ENCODE results near the gene DOCK8. TPM values are rescaled to one million over a fixed set of nuclear protein-coding genes. Genes with fewer than 3 reads are reported as not detected.

Gene DOCK8
- total RNA-seq, 1 donor from 2014 or later: 0.54 TPM

DNA sequence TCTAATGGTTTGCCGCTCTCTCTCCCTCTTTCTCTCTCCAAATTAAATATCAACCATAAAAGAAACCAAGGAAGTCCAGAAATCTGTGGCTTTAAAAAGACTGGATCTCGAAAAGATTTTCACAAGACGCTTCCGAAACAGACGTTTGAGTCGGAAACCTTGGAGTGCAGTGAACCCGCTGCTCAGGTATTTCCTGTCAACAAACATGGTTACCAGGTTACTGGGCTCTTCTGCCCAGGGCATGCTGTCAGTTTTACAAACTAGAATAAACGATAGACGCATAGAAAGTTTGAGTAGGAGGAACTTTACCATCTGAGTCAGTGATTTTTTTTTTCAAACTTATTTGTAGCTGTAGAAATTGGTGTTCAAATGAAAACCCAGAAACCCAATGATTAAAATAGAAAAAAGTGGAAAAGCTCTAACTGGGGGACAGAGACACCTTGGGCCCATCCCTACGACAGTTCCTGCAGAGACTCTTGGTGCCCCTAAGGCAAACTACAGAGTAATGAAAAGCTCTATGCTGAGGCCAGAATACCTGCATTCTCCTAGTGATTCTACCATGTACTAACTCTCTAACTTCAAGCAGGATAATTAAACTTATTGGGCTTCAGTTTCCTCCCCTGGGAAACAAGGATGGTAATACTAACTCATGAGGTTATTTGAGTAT lies 90.0 kb downstream of the DOCK8 start:
- no peaks in the 10 kb centered on the region for H3K9me3 Mint-ChIP-seq
- H3K36me3 Mint-ChIP-seq: no peaks in the 10 kb centered on the region
- Histone ChIP-seq H3F3A (ENCODE audit: low read depth) (no peaks in the 10 kb centered on the region), H3K4me1 (no peaks in the 10 kb centered on the region), H4K20me1 (ENCODE audit: low read depth) (no peaks in the 10 kb centered on the region), H3K79me2 (ENCODE audit: low read depth) (no peaks in the 10 kb centered on the region), H3K4me2 (no peak overlapping the region), H3K27ac (no peak overlapping the region), H3K9me3 (ENCODE audit: low read depth) (no peaks in the 10 kb centered on the region), H3K9ac (no peak overlapping the region), H3K36me3 (no peaks in the 10 kb centered on the region), H2AFZ (replicated peaks) (no peak overlapping the region), H3K27me3 (no peaks in the 10 kb centered on the region), H3K4me3 (no peak overlapping the region)
- no peak overlapping the region for H3K4me3 Mint-ChIP-seq
- TF ChIP-seq CTCF (IDR thresholded peaks at IDR 0.05) (no peak), EZH2 (IDR thresholded peaks at IDR 0.05) (no peak), EZH2phosphoT487 (IDR thresholded peaks at IDR 0.05) (no peak)
- no peak for DNase-seq (ENCODE audit: low spot score)
- peaks cover 2% of the 10 kb centered on the region for H3K27me3 Mint-ChIP-seq (ENCODE audit: insufficient read depth, low read depth)
- H3K27ac Mint-ChIP-seq: no peak overlapping the region
- H3K4me1 Mint-ChIP-seq: no peaks in the 10 kb centered on the region

DNA sequence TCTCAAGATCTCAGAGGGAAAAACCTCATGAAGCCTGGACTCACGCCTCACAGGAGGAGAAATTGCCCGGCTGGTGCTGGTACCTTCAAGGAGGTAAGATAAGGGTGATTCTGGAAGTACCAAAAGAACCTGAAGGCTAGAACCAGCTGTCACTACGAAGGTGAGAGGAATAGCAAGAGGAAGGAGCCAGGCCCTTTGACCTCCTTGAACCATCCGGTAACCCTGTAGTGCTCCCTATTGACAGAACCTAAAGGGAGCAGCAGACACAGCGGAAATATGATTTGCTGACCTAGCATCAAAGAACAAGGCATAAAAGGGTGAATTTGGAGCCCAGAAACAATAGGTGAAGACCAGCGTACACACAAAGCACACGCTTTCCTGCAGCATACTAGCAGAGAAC lies 92.2 kb downstream of the DOCK8 start:
- H3K4me3 Mint-ChIP-seq: no peak overlapping the region
- Histone ChIP-seq H3K36me3 (no peaks in the 10 kb centered on the region), H2AFZ (replicated peaks) (no peak overlapping the region), H3K9ac (no peak overlapping the region), H3K4me2 (no peak overlapping the region), H3K79me2 (ENCODE audit: low read depth) (no peaks in the 10 kb centered on the region), H3F3A (ENCODE audit: low read depth) (no peaks in the 10 kb centered on the region), H3K4me1 (no peaks in the 10 kb centered on the region), H3K9me3 (ENCODE audit: low read depth) (no peaks in the 10 kb centered on the region), H3K27ac (no peak overlapping the region), H4K20me1 (ENCODE audit: low read depth) (no peaks in the 10 kb centered on the region), H3K4me3 (no peak overlapping the region), H3K27me3 (no peaks in the 10 kb centered on the region)
- peak; percentile 13 for DNase-seq (ENCODE audit: low spot score)
- no peak overlapping the region for H3K27ac Mint-ChIP-seq
- TF ChIP-seq CTCF (IDR thresholded peaks at IDR 0.05) (peak; percentile 26), EZH2phosphoT487 (IDR thresholded peaks at IDR 0.05) (no peak)
- H3K9me3 Mint-ChIP-seq: no peaks in the 10 kb centered on the region
- H3K4me1 Mint-ChIP-seq: peaks cover 2% of the 10 kb centered on the region
- H3K27me3 Mint-ChIP-seq (ENCODE audit: insufficient read depth, low read depth): peaks cover 2% of the 10 kb centered on the region
- H3K36me3 Mint-ChIP-seq: no peaks in the 10 kb centered on the region

- Histone ChIP-seq H3K4me1 (peaks cover 15% of the 10 kb centered on the region), H2AFZ (replicated peaks) (no peak overlapping the region), H3F3A (ENCODE audit: low read depth) (peaks cover 7% of the 10 kb centered on the region), H4K20me1 (ENCODE audit: low read depth) (no peaks in the 10 kb centered on the region), H3K36me3 (no peaks in the 10 kb centered on the region), H3K9ac (no peak overlapping the region), H3K27ac (no peak overlapping the region), H3K4me2 (no peak overlapping the region), H3K9me3 (ENCODE audit: low read depth) (no peaks in the 10 kb centered on the region), H3K27me3 (no peaks in the 10 kb centered on the region), H3K79me2 (ENCODE audit: low read depth) (no peaks in the 10 kb centered on the region), H3K4me3 (no peak overlapping the region)
- Mint-ChIP-seq H3K27ac (no peak overlapping the region), H3K4me3 (no peak overlapping the region), H3K27me3 (ENCODE audit: insufficient read depth, low read depth) (peaks cover 2% of the 10 kb centered on the region), H3K4me1 (peaks cover 11% of the 10 kb centered on the region), H3K36me3 (no peaks in the 10 kb centered on the region), H3K9me3 (no peaks in the 10 kb centered on the region)
- no peak for DNase-seq (ENCODE audit: low spot score)
- TF ChIP-seq EZH2phosphoT487 (IDR thresholded peaks at IDR 0.05) (no peak), EZH2 (IDR thresholded peaks at IDR 0.05) (no peak), CTCF (IDR thresholded peaks at IDR 0.05) (no peak)
These were observed 97.2 kb downstream of the DOCK8 start for GRCh38 chr9:311841-312240.

Data from neural progenitor cell (in vitro differentiated cells).